Breast epithelium (tissue), 4 donors: ENCODE measurements around the gene PDE6A. TPM values are rescaled to one million over a fixed set of nuclear protein-coding genes. Genes with fewer than 3 reads are reported as not detected.

Experiments used
- DNase-seq, 2 donors: peaks; one replicate each; pipeline ENCODE4 v3.0.0-alpha.2; 2019; ENCODE audit warnings: low spot score in 2 of 2
- H3K27ac ChIP-seq, 2 donors: fragments of 200-600 bp; sonication (generic) in 1 of 2; one replicate each; pipeline ENCODE4 v1.5.1; 2016 to 2019; ENCODE audit warnings: mild to moderate bottlenecking in 1 of 2
- H3K27me3 ChIP-seq, 2 donors: fragments of 200-600 bp; sonication (generic) in 1 of 2; one replicate each; pipeline versions ENCODE4 v1.5.1 to v1.6.0; 2017 to 2019; ENCODE audit warnings: control low read depth in 1 of 2, mild to moderate bottlenecking in 1 of 2
- H3K36me3 ChIP-seq: fragments of 200-600 bp; one replicate; pipeline ENCODE4 v1.5.1; 2019
- H3K4me1 ChIP-seq, 2 donors: fragments of 200-600 bp; sonication (generic); one replicate each; pipeline ENCODE4 v1.5.1; 2016 to 2019; ENCODE audit warnings: control low read depth in 1 of 2
- H3K4me3 ChIP-seq, 3 donors: fragments of 200-600 bp; sonication (generic); 1 replicate in 2 of 3; 2 replicates in 1 of 3; pipeline ENCODE4 v1.5.1; 2016 to 2019; ENCODE audit warnings: mild to moderate bottlenecking in 3 of 3, moderate library complexity in 2 of 3
- H3K9me3 ChIP-seq, 2 donors: fragments of 200-600 bp; sonication (generic) in 1 of 2; one replicate each; pipeline ENCODE4 v1.5.1; 2016 to 2019; ENCODE audit warnings: control low read depth in 1 of 2
- CTCF ChIP-seq, 3 donors: fragments of 450-650 bp; IDR thresholded peaks; one replicate each; pipeline ENCODE4 v1.5.1; 2016 to 2017; ENCODE audit warnings: antibody characterized with exemption in 3 of 3, mild to moderate bottlenecking in 3 of 3, moderate library complexity in 3 of 3
- POLR2A ChIP-seq: fragments of 450-650 bp; IDR thresholded peaks from one replicate; pipeline ENCODE4 v1.6.1; 2016; ENCODE audit warnings: antibody characterized with exemption, mild to moderate bottlenecking, moderate library complexity
- POLR2AphosphoS5 ChIP-seq, 3 donors: sonication (generic); formaldehyde crosslinking; IDR thresholded peaks; one replicate each; pipeline ENCODE4 v1.6.1; 2017; ENCODE audit warnings: antibody characterized with exemption in 3 of 3
- intact Hi-C: fragments of 100-400 bp; cut with DNase I; formaldehyde crosslinking; loops from one replicate; pipeline ENCODE4 v1.15.1; 2023; ENCODE audit warnings: low total_unique reads
- total RNA-seq, 3 donors: library from RNA; depleted of rRNA; stranded (reverse); fragments of >200 nt; gene quantifications; one replicate each; pipeline ENCODE4 v1.1.0, GENCODE V29; 2016

The PDE6A gene
- total RNA-seq, 3 donors from 2014 or later = under 0.01 to 0.15 TPM; not detected in 1

- DNase-seq = no peak
- Histone ChIP-seq H3K27me3 (no peaks in the 10 kb centered on the region), H3K4me1 (no peaks in the 10 kb centered on the region), H3K9me3 (no peaks in the 10 kb centered on the region), H3K4me3 (no peak overlapping the region), H3K36me3 (no peaks in the 10 kb centered on the region), H3K27ac (peak overlapping the region in 1 of 2 donors; percentile 25)
- TF ChIP-seq POLR2AphosphoS5 (IDR thresholded peaks at IDR 0.05) (no peak), CTCF (IDR thresholded peaks at IDR 0.05) (no peak), POLR2A (no peak)
- intact Hi-C loops = no loop called here
These were observed 29.0 kb downstream of the PDE6A start for GRCh38 chr5:149915392-149916260.

DNA sequence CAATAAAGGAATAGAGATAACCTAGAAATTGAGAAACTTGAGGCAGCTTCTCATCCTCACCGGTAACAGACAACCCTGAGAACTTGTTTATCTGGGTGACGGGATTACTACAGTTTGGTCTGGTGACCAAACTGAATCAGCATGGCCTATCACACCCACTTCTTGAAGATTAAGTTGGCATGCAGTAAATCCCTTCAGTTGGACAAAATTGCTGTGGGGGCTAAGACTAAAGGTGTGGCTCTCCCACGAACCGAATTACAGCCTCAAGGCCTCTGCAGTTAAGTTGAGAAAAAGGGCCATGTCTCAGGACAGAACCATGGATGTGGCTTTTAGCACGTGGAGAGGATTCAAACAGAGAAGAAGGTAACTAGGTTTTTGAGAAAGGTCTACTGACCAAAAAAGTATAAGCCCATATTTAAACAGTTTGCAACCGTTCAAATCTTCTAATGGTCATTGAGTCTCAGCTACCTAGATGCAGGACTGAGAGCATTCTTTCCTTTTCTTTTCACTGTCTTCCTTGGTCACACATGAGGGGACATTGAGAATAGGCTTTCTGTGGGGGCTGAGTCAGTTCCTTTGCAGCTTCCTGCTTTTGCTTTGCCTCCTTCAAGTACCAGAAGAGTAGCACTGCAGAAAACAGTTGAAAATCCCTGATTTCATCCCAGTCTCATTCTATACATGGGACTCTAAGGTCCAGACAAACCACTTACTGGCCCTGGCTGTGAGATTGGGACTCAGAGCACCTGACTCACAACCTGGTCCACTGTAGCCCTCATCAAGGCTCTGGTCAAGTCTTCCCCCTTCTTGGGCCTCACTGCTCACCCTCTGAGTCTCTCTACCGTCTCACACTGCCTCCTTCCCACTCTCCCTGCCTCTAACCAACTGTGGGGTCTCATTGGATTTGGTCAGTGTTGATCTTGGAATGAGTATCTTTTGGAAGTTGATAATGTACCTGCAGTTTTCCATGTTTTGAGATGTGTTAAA is 30.9 kb downstream of the PDE6A start:
- no peaks in the 10 kb centered on the region for H3K27me3 ChIP-seq
- H3K4me3 ChIP-seq = no peak overlapping the region
- H3K9me3 ChIP-seq = no peaks in the 10 kb centered on the region
- DNase-seq = no peak
- H3K27ac ChIP-seq = no peak overlapping the region
- H3K36me3 ChIP-seq = no peaks in the 10 kb centered on the region
- intact Hi-C loops = no loop called here
- H3K4me1 ChIP-seq = no peaks in the 10 kb centered on the region
- TF ChIP-seq POLR2AphosphoS5 (IDR thresholded peaks at IDR 0.05) = no peak
- no peak for TF ChIP-seq POLR2A
- no peak for TF ChIP-seq CTCF (IDR thresholded peaks at IDR 0.05)

DNA sequence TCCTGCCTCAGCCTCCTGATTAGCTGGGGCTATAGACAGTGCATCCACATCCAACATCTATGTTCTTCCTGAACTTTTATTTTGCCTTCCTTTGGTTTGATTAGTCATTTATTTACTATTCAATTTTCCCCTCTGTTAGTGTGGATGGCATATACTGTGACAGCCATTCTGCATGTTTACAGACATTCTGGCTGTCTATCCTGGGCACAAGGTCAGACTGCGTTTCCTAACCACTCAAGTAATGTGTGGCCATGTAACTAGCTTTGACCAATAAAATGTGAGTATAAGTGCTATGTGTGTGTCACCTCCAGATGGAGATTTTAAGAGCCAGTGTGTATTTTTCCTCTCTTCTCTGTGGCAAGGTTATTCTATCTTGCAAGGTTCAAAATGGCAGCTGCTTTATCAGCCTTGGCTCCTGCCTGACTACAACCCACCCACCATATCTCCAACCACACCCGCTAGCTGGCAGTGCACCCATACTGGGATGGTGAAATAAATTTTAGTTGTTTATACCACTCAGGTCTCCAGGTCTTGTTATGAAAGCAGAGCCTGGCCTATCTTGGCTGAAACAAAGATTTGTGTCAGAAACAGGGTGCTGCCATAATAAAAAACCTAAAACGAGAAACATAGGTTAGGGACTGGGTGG is 32.2 kb downstream of the PDE6A start:
- H3K4me1 ChIP-seq = no peaks in the 10 kb centered on the region
- TF ChIP-seq CTCF (IDR thresholded peaks at IDR 0.05) (no peak), POLR2A (no peak), POLR2AphosphoS5 (IDR thresholded peaks at IDR 0.05) (no peak)
- H3K27me3 ChIP-seq = no peaks in the 10 kb centered on the region
- H3K4me3 ChIP-seq = no peak overlapping the region
- DNase-seq = no peak
- H3K36me3 ChIP-seq = no peaks in the 10 kb centered on the region
- no peaks in the 10 kb centered on the region for H3K9me3 ChIP-seq
- intact Hi-C loops = no loop called here
- H3K27ac ChIP-seq = no peak overlapping the region

GRCh38 chr5:149911031-149911430 is 33.6 kb downstream of the PDE6A start:
- Histone ChIP-seq H3K36me3 (no peaks in the 10 kb centered on the region), H3K9me3 (no peaks in the 10 kb centered on the region), H3K4me1 (no peaks in the 10 kb centered on the region), H3K4me3 (no peak overlapping the region), H3K27ac (peak overlapping the region in 1 of 2 donors; percentile 60), H3K27me3 (no peaks in the 10 kb centered on the region)
- intact Hi-C loops = no loop called here
- TF ChIP-seq CTCF (IDR thresholded peaks at IDR 0.05) (no peak), POLR2AphosphoS5 (IDR thresholded peaks at IDR 0.05) (no peak), POLR2A (no peak)
- DNase-seq = no peak
